Measurements from ENCODE around the gene PSMD3. TPM values are rescaled to one million over a fixed set of nuclear protein-coding genes. Genes with fewer than 3 reads are reported as not detected.

The PSMD3 gene
- total RNA-seq, 1 donor from 2014 or later = 93.1 TPM

- no peak for DNase-seq (ENCODE audit: low spot score in 2 of 2)
- no peak overlapping the region for H3K27ac ChIP-seq
- peaks cover 0 to 6% of the 10 kb centered on the region in 2 donors for H3K4me1 ChIP-seq
- no peaks in the 10 kb centered on the region for H3K27me3 ChIP-seq
- TF ChIP-seq, protein P1, sequence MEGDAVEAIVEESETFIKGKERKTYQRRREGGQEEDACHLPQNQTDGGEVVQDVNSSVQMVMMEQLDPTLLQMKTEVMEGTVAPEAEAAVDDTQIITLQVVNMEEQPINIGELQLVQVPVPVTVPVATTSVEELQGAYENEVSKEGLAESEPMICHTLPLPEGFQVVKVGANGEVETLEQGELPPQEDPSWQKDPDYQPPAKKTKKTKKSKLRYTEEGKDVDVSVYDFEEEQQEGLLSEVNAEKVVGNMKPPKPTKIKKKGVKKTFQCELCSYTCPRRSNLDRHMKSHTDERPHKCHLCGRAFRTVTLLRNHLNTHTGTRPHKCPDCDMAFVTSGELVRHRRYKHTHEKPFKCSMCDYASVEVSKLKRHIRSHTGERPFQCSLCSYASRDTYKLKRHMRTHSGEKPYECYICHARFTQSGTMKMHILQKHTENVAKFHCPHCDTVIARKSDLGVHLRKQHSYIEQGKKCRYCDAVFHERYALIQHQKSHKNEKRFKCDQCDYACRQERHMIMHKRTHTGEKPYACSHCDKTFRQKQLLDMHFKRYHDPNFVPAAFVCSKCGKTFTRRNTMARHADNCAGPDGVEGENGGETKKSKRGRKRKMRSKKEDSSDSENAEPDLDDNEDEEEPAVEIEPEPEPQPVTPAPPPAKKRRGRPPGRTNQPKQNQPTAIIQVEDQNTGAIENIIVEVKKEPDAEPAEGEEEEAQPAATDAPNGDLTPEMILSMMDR (IDR thresholded peaks at IDR 0.05) = no peak
- H3K4me3 ChIP-seq = no peak overlapping the region
- H3K9me3 ChIP-seq = no peaks in the 10 kb centered on the region
- H3K36me3 ChIP-seq = no peaks in the 10 kb centered on the region
- intact Hi-C loops (cut with DNase I) = no loop called here
Measured at GRCh38 chr17:39938140-39938869, 42.3 kb upstream of the PSMD3 start.

DNA sequence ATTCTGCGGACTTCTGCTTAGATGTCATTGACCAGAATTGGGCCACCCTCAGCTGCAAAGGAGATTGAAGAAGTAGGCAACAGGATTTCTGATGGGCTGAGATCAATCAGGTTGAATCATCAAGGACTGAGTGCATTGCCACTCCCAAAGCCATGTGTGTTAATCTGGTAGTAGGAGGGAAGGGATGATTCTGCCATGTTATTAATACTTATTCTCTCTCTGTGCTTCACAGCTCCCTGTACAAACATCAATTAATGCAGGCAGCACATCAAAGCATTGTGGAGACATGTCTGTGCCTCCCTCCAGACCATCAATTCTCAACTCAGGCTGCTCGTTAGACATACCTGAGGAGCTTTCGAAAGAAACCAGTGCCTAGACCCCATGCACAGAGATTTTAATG, 41.5 kb upstream of the PSMD3 start:
- H3K4me3 ChIP-seq = no peak overlapping the region
- H3K36me3 ChIP-seq = no peaks in the 10 kb centered on the region
- no peak overlapping the region for H3K27ac ChIP-seq
- DNase-seq (ENCODE audit: low spot score in 2 of 2) = no peak
- intact Hi-C loops (cut with DNase I) = no loop called here
- H3K9me3 ChIP-seq = no peaks in the 10 kb centered on the region
- peaks cover 0 to 2% of the 10 kb centered on the region in 2 donors for H3K4me1 ChIP-seq
- H3K27me3 ChIP-seq = no peaks in the 10 kb centered on the region
- TF ChIP-seq, protein P1 (IDR thresholded peaks at IDR 0.05) = no peak

DNA sequence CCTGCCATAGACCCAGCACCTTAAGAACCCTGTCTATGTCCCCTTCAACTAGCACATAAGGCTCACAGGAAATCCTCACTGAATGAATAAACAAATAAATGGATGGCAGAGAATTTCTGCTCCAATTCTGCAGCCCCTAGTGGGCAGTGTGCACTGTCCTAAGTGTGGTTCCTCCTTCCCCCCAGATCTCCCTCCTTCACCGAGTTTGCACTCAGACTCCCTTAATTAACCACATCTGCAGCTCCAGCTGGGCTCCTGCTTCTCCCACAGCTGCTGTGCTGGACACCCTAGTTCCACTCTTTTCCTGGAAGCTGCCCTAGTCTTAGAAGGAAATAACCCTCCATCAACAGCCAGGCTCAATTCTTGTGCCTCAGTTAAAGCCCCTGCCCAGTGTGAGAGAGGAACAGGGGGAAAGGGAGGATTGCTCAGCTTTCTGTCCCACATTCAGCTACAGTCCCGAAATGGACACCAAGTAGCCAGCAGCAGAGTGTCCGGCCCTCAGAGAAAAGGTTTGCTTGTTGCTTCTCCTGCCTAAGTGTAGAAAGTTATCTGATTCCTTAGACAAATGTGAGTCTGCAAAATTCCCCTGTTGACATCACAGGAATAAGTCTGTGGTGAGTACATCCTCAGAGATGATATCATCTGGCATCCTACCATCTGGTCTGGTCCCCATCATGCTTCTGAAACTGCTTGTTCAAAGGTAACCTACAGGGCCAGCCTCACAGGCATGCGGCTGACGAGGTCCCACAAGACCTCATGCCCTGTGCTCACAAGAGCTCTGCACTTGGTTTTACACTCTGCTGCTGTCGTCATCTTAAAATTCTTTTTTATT, 40.8 kb upstream of the PSMD3 start:
- Histone ChIP-seq H3K9me3 (no peaks in the 10 kb centered on the region), H3K4me3 (no peak overlapping the region), H3K27ac (no peak overlapping the region), H3K36me3 (no peaks in the 10 kb centered on the region), H3K4me1 (no peaks in the 10 kb centered on the region), H3K27me3 (no peaks in the 10 kb centered on the region)
- DNase-seq (ENCODE audit: low spot score in 2 of 2) = no peak
- TF ChIP-seq, protein P1 (IDR thresholded peaks at IDR 0.05) = no peak
- intact Hi-C loops (cut with DNase I) = no loop called here

DNA sequence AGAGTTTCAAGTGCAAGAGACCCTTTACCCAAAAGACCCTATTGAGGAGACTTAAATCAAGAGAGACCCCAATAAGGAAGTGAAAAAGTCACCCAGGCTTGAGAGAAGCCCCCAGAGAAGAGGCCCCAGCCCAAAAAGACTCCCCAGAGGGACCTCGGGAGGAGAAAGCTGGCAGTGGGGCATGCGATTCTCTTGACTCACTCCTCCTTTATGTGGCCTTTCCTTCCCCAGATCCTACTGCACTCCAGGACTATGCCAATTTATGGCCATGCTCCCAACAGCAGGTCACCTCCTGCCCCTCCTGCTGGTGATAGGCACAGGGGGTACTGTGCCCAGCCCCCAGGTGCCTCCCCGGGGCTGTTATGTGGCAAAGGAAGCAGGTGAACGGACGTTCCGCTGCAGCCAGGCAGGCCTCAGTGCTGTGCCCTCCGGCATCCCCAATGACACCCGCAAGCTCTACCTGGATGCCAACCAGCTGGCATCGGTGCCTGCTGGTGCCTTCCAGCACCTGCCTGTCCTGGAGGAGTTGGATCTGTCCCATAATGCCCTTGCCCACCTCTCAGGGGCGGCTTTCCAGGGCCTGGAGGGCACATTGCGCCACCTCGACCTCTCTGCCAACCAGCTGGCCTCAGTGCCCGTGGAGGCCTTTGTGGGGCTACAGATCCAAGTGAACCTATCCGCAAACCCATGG, 36.8 kb upstream of the PSMD3 start:
- TF ChIP-seq, protein P1 (IDR thresholded peaks at IDR 0.05) = no peak

GRCh38 chr17:39944393-39944711, 36.3 kb upstream of the PSMD3 start:
- Histone ChIP-seq H3K27me3 (no peaks in the 10 kb centered on the region), H3K4me3 (no peak overlapping the region), H3K9me3 (no peaks in the 10 kb centered on the region), H3K4me1 (no peaks in the 10 kb centered on the region), H3K36me3 (no peaks in the 10 kb centered on the region), H3K27ac (no peak overlapping the region)
- intact Hi-C loops (cut with DNase I) = no loop called here
- TF ChIP-seq, protein P1 (IDR thresholded peaks at IDR 0.05) = no peak
- no peak for DNase-seq (ENCODE audit: low spot score in 2 of 2)

More for the DNA sequence above, 36.8 kb upstream of the PSMD3 start:
- H3K36me3 ChIP-seq = no peaks in the 10 kb centered on the region
- no peaks in the 10 kb centered on the region for H3K9me3 ChIP-seq
- H3K4me3 ChIP-seq = no peak overlapping the region
- H3K4me1 ChIP-seq = no peaks in the 10 kb centered on the region
- H3K27ac ChIP-seq = no peak overlapping the region
- intact Hi-C loops (cut with DNase I) = no loop called here
- no peaks in the 10 kb centered on the region for H3K27me3 ChIP-seq
- DNase-seq (ENCODE audit: low spot score in 2 of 2) = no peak
